Fibroblast of lung (primary cell): ENCODE measurements around the gene EHMT1. TPM values are rescaled to one million over a fixed set of nuclear protein-coding genes. Genes with fewer than 3 reads are reported as not detected.

Experiments
- DNase-seq, 2 donors: peaks; one replicate each; pipeline versions ENCODE4 v3.0.0 to v3.0.0-alpha.2; 2010; ENCODE audit warnings: low read depth in 2 of 2
- H2AFZ ChIP-seq: 2 replicates; pipeline ENCODE4 v1.5.1; 2012; ENCODE audit warnings: low read length, control low read depth, inconsistent platforms
- H3K27ac ChIP-seq: 2 replicates; pipeline ENCODE4 v1.5.1; 2011; ENCODE audit warnings: low read length, control low read depth; ENCODE audit not compliant: insufficient read depth
- H3K27me3 ChIP-seq: 2 replicates; pipeline ENCODE4 v1.5.1; 2011; ENCODE audit warnings: mild to moderate bottlenecking, low read length; ENCODE audit not compliant: control insufficient read depth, insufficient read depth
- H3K36me3 ChIP-seq: 2 replicates; pipeline ENCODE4 v1.5.1; 2011; ENCODE audit warnings: low read length; ENCODE audit not compliant: control insufficient read depth, insufficient read depth
- H3K4me1 ChIP-seq: 2 replicates; pipeline ENCODE4 v1.5.1; 2011; ENCODE audit warnings: low read length; ENCODE audit not compliant: control insufficient read depth, insufficient read depth; ENCODE audit errors: extremely low read depth
- H3K4me2 ChIP-seq: 2 replicates; pipeline ENCODE4 v1.5.1; 2011; ENCODE audit warnings: low read length, control low read depth; ENCODE audit not compliant: insufficient read depth; ENCODE audit errors: extremely low read depth
- H3K4me3 ChIP-seq, 4 experiments: fragments of 200-600 bp in 1 of 4; sonication (generic) in 1 of 4; replicated peaks in 1 of 4; 2 replicates each; pipeline ENCODE4 v1.5.1; 2011 to 2016; ENCODE audit warnings: low read length in 4 of 4, low read depth in 3 of 4, mild to moderate bottlenecking in 3 of 4, control low read depth in 2 of 4, inconsistent platforms in 1 of 4, mixed read lengths in 1 of 4; ENCODE audit not compliant: insufficient read depth in 1 of 4; ENCODE audit errors: control extremely low read depth in 1 of 4
- H3K79me2 ChIP-seq: 2 replicates; pipeline ENCODE4 v1.5.1; 2012; ENCODE audit warnings: mild to moderate bottlenecking, low read length, inconsistent platforms; ENCODE audit not compliant: control insufficient read depth, insufficient read depth
- H3K9ac ChIP-seq: 2 replicates; pipeline ENCODE4 v1.5.1; 2011; ENCODE audit warnings: mild to moderate bottlenecking, low read length, control low read depth; ENCODE audit not compliant: insufficient read depth
- H3K9me3 ChIP-seq: 2 replicates; pipeline ENCODE4 v1.5.1; 2012; ENCODE audit warnings: low read depth, low read length; ENCODE audit not compliant: control insufficient read depth, insufficient read depth
- H4K20me1 ChIP-seq: 2 replicates; pipeline ENCODE4 v1.5.1; 2011; ENCODE audit warnings: low read length; ENCODE audit not compliant: control insufficient read depth, insufficient read depth; ENCODE audit errors: extremely low read depth
- CTCF ChIP-seq, 2 donors: IDR thresholded peaks in 1 of 2; conservative IDR thresholded peaks in 1 of 2; 1 replicate in 1 of 2; 2 replicates in 1 of 2; pipeline ENCODE4 v1.5.1; 2011 to 2012; ENCODE audit warnings: low read length in 2 of 2, control low read depth in 1 of 2, inconsistent platforms in 1 of 2, low read depth in 1 of 2, mild to moderate bottlenecking in 1 of 2
- EZH2 ChIP-seq: IDR thresholded peaks from 2 replicates; pipeline ENCODE4 v1.5.1; 2012; ENCODE audit warnings: low read length, control low read depth, mild to moderate bottlenecking; ENCODE audit errors: missing control alignments
- polyA plus RNA-seq, 2 donors: library from polyadenylated mRNA; depleted of rRNA in 1 of 2; stranded (reverse) in 1 of 2; unstranded in 1 of 2; fragments of >200 nt; gene quantifications; 2 replicates each; pipeline ENCODE4 v1.2.1, GENCODE V29; 2011 to 2012; ENCODE audit warnings: missing spikeins in 1 of 2
- total RNA-seq: library from RNA; depleted of rRNA; stranded (reverse); fragments of >200 nt; gene quantifications from 2 replicates; pipeline ENCODE4 v1.2.1, GENCODE V29; 2014

Gene EHMT1
- total and polyA plus RNA-seq, 2 donors (not counting 1 experiment from before 2014, with no cell fraction given) = 22.4 to 48.6 TPM

GRCh38 chr9:137694236-137694959 lies 75.6 kb downstream of the EHMT1 start:
- no peak for TF ChIP-seq EZH2
- no peak for TF ChIP-seq CTCF (conservative IDR thresholded peaks at IDR 0.05 in 1 of 2, IDR thresholded peaks at IDR 0.05 in 1 of 2; ENCODE audit: low read depth in 1 of 2, low read length in 2 of 2)
- H3K9ac ChIP-seq = no peak overlapping the region
- H3K27ac ChIP-seq = no peak overlapping the region
- no peak overlapping the region for H3K4me3 ChIP-seq
- no peaks in the 10 kb centered on the region for H3K9me3 ChIP-seq
- DNase-seq = no peak
- H3K4me2 ChIP-seq = no peak overlapping the region
- H3K4me1 ChIP-seq = no peaks in the 10 kb centered on the region
- H3K27me3 ChIP-seq = no peaks in the 10 kb centered on the region
- peaks cover 71% of the 10 kb centered on the region for H3K79me2 ChIP-seq
- H3K36me3 ChIP-seq = no peaks in the 10 kb centered on the region
- H4K20me1 ChIP-seq = no peaks in the 10 kb centered on the region
- no peak overlapping the region for H2AFZ ChIP-seq

- Histone ChIP-seq H3K79me2 (peaks cover 69% of the 10 kb centered on the region), H2AFZ (no peak overlapping the region), H3K4me3 (no peak overlapping the region), H3K4me1 (no peaks in the 10 kb centered on the region), H3K9ac (no peak overlapping the region), H3K36me3 (no peaks in the 10 kb centered on the region), H4K20me1 (no peaks in the 10 kb centered on the region), H3K9me3 (no peaks in the 10 kb centered on the region), H3K4me2 (no peak overlapping the region), H3K27me3 (no peaks in the 10 kb centered on the region), H3K27ac (no peak overlapping the region)
- DNase-seq = peak in 1 of 2 donors; percentile 27
- TF ChIP-seq CTCF (conservative IDR thresholded peaks at IDR 0.05 in 1 of 2, IDR thresholded peaks at IDR 0.05 in 1 of 2; ENCODE audit: low read depth in 1 of 2, low read length in 2 of 2) (peak; percentile 47 to 59), EZH2 (no peak)
Measured at GRCh38 chr9:137694962-137695875, 76.4 kb downstream of the EHMT1 start.

- Histone ChIP-seq H3K4me1 (no peaks in the 10 kb centered on the region), H4K20me1 (no peaks in the 10 kb centered on the region)
- TF ChIP-seq EZH2 (no peak), CTCF (conservative IDR thresholded peaks at IDR 0.05 in 1 of 2, IDR thresholded peaks at IDR 0.05 in 1 of 2; ENCODE audit: low read depth in 1 of 2, low read length in 2 of 2) (no peak)
Measured at GRCh38 chr9:137696136-137696925, 77.5 kb downstream of the EHMT1 start.

More at GRCh38 chr9:137696136-137696925, 77.5 kb downstream of the EHMT1 start:
- no peaks in the 10 kb centered on the region for H3K9me3 ChIP-seq
- no peak overlapping the region for H3K27ac ChIP-seq
- H3K9ac ChIP-seq = no peak overlapping the region
- H3K27me3 ChIP-seq = no peaks in the 10 kb centered on the region
- H3K36me3 ChIP-seq = no peaks in the 10 kb centered on the region
- H2AFZ ChIP-seq = no peak overlapping the region
- DNase-seq = no peak
- H3K4me2 ChIP-seq = no peak overlapping the region
- H3K4me3 ChIP-seq = no peak overlapping the region
- peaks cover 67% of the 10 kb centered on the region for H3K79me2 ChIP-seq
